ENCODE data around the gene FBN1.
A peak's percentile ranks its signal among the peaks of the same experiment; 100 is the strongest.

FBN1 gene

DNA sequence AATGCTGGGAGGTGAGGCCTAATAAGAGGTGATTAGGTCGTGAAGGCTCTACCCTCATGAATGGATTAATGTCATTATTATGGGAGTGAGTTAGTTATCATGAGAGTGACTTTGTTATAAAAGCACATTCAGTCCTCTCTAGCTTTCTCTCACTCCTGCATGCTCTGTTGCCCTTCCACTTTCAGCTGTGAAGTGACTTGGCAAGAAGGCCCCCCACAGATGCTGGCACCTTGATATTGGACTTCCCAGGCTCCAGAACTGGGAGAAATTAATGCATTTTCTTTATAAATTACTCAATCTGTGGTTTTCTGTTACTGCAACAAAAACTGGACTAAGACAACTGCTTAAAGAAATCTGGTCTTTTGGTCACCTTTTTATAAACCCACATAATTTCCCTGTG, 144.3 kb downstream of the FBN1 start:
- DNase-seq = no peak

DNA sequence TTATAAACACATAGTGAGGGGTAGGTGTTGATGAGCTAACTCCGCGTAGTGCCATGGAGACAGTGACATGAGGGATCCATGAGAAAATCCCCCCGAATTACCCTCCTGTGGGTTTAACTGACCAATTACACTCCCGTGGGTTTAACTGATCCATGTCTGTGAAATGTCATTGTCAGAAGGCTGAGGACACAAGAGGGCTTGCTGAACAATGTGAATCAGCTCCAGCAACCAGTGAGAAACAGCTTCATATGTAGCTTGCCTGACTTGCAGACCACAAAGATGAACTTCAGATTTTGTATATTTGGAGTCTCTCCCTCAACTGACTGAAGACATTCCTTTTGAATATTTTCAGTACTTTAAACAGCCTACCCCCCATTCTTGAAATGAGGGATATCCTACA, 144.9 kb downstream of the FBN1 start:
- DNase-seq = peak; percentile 44

DNA sequence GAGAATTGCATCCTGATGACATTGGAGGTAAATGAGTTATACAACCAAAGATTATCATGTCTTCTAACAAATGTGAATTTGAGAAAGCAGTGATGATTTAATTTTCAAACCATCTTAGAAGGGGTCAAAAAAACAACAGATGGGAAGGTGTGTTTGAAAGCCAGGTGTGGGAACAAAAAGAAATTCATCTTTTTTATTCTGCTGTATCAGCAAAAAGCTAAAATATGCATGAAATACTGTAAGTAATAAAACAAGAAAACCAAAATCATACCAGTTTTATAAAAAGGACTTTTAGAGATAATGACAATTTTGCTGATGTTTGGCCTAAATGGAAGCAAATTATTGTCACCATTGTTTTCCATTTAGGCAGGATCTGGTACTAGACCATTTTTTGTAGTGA, 145.5 kb downstream of the FBN1 start:
- no peak for DNase-seq

DNA sequence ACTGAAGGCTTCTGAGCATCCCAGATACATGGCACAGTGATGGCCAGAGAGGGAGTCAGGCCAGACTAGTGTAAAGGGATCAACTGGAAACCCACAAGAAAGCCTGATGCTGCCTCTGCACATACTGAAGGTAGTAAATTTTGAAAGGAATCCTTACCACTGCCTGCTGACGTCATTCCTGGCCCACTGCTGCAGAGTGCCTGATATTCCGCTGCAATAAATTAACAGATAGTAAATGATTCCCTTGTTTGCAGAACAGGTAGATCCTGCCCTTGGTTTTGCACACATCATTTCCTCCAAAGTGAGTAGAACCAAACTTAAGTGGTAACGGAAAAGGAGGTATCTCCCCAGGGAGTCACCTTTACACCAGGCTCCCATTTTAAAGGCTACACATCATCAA, 146.7 kb downstream of the FBN1 start:
- DNase-seq = no peak

DNA sequence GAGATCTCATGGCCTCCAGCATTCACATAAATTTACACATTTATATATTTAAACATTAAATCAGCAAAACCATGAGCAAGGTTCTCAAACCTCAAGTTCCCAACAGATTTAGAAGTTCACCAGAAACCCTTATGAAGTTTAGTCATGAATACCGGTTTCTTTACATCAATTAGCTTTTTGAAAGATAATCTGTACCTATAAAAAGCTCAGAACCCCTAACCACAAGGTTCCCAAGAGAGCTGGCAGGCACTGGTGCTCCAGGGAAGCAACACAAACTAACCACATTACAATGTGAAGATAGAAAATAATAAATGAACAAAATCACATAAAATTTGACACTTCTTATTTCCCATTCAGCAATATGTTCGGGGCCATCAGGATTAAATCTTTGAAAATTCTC, 150.9 kb downstream of the FBN1 start:
- DNase-seq = peak; percentile 87

DNA sequence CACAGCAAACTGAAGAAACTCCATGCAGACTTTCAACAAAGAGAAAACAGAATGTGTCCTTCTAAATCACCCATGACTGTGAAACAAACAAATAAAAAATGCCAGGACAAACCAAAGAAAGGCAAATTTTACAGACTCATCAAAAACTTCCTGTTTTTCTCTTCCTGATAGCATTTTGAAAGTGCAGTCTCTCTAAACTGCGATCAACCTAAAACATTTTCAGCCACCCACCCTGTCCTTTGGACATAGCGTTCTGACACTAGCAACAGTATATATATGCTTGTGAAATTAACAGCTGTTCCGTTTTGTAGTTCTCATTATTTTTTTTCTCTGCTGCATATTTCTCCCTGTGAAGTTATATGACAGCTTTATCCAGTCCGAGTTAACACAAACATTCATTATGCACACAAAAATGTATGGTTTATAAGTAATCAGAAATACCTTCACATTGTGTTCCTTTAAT, 151.7 kb downstream of the FBN1 start:
- no peak for DNase-seq

DNA sequence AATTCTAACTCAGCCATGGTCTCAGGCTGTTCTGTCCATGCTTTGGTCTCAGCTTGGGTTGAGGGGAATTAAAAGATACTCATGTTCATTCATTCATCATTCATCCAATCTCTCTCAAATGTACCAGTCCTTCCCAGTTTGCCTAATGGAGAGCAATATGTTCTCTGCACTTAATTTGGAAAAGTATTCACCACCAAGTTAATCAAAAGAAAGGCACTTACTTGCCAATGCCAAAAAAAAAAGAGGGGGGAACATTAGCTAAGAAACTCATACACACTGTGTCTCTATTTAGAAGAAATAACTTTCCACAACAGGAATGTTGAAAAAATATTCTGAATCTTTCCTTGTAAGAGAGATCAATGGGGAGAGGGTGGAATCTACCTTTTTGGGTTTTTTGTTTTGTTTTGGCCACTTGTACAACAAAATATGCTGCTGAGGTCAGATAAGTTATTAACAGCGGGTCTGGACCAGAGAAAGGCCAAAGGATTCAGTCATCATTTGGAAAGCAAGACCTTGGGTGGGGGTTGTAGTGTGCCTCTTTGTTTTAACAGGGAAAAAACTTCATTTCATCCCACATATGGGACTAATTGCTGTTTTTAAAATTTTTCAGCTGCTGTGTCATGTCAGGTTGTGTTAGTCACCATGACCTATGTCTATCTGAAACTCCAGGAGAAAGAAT, 152.3 kb downstream of the FBN1 start:
- DNase-seq = peak; percentile 95

DNA sequence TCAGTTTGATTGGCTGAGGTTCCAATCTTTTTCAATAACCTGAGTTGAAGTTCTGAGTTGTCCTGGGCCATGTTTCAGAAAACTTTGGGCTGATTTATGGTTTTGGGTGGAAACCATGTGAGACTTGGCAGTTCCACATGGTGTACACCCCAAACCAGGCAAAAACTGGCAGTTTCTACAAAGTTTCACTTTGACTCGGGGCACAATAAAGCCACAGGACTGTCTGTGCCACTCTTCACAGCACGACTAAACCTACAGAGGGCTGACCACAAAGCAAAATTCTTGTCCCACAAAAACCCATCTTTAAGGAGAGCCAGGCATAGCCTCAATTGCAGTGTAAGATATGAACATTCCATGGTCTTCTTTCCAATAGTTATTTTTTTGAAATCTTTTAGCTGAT, 159.3 kb downstream of the FBN1 start:
- DNase-seq = no peak

DNA sequence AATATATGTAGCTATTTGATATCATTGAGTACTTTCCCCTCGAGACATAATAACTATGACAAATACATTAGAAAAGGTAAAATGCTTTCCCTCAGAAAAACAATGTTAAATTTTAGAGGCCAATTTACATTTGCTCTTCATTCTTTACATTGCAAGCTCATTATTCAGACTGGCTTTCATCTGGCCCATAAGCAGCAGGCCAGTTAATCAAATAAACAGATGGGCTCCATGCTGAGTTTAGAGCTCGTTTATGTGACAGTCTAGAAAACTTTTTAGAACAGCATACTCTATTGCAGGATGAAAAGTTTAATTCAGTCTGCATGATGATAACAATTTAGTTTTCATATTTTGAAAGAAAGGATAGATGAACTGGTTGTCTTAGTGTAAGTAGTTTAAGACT, 163.7 kb downstream of the FBN1 start:
- DNase-seq = peak; percentile 69

DNA sequence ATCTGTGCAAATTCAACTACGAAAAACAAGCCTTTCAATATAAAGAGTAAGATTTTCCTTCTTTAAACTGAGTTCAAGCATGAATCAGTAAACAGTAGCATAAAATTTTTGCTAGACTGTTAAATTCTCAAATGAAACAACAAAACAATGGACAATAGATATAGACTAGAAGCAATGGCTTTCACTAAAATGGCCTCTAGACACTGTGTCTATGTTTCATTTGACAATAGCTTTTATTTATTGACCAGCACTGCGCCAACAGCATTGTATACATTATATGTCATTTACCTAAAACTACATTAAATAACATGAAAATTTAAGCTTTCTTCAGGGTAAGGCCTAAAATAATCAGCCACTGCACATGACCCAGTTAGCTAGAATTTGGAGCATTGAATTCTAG, 165.8 kb downstream of the FBN1 start:
- no peak for DNase-seq

DNA sequence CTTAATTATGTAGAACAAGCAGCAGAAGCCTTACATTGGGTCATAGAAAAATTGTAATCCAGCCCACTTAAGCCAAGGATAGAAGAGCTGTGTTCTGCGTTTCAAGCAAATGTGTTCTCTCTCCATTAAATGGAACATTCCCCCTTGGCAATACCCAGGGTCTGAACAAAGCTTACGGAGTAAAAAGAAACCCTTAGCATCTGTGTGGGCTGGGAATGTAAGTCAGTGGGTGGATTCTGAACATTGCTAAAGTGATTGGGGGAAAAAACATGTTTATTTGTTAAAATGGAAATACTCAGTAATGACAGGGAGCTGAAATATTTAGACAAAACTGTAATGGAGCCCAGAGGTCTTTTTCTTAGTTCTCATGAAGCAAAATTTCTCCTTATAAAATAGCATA, 166.9 kb downstream of the FBN1 start:
- no peak for DNase-seq

DNA sequence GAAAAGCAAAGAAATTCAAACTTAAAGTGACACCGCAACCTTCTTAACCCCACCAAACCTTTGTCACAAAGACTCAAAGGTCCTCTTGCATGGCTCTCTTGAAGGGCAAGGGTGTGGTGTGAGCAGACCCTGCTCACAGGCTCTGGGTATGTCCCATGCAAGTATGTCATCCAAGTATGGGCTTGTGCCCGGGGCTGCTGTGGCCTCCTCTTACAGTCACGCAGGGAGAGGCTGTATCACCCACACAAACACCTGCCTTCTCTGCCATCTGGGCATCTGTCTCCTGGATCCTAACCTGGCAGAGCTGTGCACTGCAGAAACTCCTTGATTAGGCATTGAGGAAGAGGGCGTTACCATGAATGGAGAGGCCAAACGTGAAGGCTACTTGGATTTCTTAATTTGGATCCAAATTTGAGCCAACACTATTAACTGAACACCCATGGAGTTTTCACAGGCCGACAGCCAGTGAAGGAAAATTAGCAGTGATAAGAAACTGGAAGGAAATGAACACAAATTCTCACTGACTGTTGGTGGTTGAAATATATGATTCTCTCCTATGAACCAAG, 167.6 kb downstream of the FBN1 start:
- no peak for DNase-seq

DNA sequence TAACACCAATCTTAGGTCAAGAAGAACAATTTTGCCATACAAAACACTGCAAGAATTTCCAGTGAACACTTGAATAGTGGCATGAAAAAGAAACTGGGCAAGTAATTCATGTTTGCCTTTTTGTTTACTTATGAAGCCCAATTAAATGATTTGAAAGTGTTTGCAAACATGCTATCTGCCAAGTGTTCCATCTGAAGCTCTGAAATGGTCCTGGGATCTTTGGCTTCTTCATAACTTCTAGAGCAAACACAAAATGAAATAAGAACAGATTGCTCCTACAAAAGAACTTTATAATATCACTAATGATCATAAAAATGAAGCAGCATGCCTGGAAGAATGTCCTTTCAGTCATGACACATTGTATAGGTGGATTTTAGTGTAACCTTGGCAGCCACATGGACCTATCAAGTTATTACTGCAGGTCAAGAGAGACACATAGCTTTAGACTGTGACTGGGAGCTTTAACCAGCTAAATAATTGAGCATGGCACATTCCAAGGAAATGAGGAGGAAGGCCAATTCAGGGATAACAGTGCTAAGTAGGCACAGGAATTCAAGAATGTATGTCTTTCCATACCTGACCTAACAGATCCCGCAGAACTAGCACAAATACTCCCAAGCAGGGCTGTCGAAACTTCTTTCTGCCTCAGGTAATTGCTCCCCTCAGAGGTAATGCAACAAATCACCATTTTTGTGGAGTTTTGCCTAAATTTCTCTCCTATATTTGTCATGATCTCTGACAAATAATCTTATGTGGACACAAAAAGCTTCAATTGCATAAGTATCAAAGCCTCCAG, 169.7 kb downstream of the FBN1 start:
- DNase-seq = no peak

DNA sequence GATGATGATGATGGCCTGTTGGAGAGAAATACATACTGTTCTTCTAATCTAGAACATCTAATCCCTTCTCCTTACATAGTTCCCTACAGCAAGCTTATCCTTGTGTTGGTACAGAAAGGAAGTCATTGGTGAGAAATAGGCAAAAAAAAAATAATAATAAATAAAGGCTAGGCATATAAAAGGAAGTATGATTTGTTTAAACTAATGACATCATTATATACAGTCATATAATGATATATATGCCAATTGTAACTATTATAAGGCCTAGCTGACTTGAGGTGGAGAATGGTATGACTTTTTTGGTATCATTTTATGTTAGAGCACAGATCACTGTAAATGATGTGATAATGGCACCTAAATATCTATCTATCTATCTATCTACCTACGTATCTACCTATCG, 171.8 kb downstream of the FBN1 start:
- DNase-seq = no peak

DNA sequence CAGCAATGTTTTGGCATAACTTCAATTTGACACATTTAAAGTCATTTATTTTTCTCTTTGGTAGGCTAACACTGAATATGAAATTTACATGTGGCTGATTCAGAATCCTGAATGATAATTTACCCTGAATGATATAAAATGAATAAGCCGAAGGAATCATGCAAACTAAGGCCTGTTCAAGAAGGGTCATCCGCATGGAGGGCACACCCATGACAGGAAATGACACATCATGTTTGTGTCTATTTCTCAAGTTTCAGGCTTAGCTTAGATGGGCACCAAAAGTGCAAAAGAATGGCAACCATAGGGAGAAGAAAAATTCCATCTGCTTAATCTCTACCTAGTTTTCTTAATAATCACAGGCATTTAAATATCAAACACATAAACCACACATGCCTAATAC, 172.8 kb downstream of the FBN1 start:
- DNase-seq = peak; percentile 33

DNA sequence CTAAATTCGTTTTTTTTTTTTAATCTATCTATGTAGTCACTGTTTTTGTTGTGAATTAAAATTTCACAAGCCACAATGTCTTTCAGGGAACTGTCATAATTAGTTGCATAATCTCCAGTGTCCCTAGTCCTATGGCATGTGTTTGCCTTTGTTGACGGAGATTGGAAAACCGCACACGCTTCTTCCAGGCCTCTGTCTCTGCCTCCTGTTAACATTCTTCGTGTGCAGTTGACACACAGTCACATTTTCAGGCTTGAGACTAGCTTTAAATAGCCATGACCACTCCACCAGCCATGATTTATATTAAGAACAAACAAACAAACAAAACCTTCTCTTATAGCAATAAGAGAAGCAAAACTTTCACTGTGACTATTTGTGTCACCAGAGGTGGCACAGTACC, 174.4 kb downstream of the FBN1 start:
- DNase-seq = no peak

DNA sequence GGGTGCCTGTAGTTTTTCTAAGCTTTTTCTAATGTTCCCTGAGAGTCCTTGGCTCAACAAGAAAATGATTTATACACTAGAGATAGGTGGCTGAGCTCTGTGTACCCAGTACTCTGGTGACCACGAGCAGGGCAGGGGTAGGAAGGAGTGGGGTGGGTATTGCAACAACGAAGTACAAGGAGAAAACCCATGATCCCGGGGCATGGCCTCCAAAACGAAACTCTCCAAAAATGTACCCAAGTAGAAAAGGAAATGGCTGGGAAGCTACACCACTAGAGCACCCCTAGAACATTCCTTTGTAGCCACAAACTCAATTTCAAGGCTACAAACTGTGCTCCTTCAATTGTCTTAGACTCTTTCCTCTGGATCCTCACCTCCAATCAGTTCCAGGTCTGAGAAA, 175.4 kb downstream of the FBN1 start:
- DNase-seq = no peak

DNA sequence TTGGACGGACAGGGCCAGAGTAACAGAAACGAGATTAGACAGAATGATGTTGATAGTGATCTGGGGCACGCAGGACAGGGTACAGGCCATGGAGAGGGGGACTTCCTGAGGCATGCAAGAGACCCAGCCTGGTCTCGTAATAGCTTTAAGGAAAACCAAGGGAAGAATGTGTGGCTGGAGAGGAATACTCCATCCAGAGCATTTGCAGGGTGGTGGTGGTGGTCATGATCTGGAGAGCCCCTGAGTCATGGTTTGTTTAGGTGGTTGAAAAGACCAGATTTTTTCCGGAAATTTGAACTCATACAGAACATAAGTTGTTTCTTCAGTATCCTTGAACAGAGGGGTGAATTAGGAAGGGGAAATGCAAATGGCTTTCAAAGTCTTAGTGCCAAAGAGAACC, 175.8 kb downstream of the FBN1 start:
- no peak for DNase-seq

DNA sequence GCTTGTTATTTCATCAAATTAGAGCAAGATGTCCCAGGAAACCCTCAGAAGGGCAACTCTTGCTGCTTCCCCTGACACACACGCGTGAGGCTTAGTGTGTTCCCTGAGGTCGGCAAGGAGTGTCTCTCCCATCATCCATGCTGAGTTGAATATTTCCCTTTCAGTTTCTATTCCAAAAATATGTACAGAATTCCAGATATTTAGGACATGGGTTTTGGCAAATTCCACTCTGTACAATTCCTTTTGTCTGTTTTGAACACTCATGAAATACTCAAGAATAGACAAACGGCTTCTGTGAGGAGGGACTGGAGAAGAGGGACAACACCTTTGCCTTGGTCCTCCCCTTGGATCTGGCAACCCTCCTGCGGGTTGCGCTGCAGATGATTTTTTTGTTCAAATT, 176.2 kb downstream of the FBN1 start:
- peak; percentile 25 for DNase-seq

DNA sequence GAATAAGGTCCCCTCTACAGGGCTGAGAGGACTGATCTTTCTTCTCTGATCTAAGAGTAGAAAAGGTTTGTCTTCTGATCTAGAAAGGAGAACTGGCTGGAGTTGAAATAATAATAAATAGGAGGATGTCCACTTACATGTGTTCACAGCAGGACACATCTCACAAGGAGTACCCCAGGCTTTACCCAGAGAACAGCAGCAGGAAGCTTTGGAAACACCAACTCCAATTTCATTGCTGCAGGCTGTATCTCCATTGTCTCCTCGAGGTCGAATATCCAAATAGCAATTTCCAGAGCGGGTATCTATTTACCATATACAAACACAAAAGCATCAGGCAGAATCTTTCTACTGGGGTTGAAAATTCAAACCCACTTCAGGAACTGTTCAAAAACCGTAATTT, 177.7 kb downstream of the FBN1 start:
- DNase-seq = no peak

DNA sequence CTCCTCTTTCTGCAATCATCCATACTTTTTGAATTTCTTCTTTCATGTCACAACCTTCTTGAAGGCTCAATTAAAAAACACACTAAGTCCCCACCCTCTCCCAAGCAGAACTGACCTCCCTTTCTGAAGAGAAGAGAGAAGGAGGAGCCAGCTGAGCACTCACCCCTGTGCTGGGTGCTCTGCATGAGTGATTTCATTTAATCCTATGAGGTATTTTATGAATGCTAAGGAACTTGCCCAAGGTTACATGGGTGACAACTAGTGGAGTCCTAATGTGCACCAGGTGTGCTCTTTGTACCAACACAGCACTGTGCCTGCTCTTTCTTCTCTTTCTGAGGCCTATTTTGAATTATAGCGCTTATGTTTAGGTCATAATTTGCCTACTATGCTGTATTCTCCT, 178.7 kb downstream of the FBN1 start:
- no peak for DNase-seq

DNA sequence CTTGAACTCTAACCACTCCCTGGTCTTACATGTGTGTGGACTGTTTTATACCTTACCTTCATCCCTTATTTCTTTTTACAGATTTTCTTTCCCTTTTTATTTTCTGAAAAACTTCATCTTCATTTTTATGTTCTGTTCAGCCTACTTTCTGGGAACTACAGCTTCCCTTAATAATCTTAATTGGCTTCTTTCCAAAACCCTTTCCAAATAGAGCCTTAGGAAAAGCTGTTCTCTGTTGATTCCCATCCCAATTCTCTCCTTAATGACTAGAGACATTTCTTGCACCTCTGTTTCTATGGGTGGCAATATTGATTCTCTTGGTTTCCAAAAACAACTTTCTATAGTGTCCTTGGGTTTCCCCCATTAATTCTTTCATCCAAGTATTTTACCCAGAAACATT, 179.4 kb downstream of the FBN1 start:
- no peak for DNase-seq

DNA sequence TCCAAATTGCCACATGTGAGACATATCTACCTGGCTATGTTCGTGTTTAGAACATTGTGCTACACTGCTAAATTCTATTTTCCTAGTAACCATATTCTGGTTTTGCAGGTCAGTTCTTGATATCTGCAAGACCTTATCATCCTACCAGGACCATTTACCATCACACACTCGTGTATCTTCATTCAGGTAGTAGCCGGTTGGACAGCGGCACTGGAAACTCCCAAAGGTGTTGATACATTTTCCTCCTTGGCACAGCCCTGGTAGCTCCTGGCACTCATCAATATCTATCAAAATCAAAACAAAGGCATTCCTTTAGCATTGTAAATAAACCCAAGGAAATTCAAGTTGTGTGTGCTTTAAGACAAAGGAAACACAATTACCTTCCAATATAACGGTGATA, 180.1 kb downstream of the FBN1 start:
- DNase-seq = no peak

DNA sequence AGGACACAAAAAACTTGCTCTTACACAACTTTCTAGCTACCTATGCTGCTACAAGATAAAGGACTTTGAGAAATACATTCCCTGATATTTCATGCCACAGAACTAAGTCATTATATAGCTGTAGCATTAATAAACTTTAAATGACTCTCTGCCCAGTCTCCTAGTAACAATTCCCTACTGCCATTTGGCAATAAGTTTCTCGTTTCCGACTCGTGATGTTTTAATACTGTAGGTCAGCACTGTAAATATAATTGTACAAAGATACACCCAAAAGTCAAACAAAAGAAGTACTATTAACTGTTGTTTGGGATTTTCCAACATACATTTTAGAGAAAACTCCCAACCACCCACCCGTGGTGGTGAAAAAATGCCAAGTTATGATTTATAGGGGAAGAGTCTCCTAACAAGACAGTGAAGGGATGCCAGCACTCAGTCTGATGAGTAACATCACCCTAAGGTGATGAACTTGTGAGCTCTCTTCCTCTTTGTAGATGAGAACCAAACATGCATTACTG, 182.1 kb downstream of the FBN1 start:
- DNase-seq = no peak
